Lung (tissue), 12 donors: ENCODE data around the gene IDS. TPM values are rescaled to one million over a fixed set of nuclear protein-coding genes. Genes with fewer than 3 reads are reported as not detected.
"Not testable (repeated sequence)": the region's sequence is repeated elsewhere in the genome, so short reads cannot be mapped to it uniquely, and the experiment has no call there.

Experiments
- ATAC-seq: fragments of 200-7000 bp; cut with Tn5 transposase; one replicate; pipeline ENCODE4 v1.9.1; 2020; ENCODE audit warnings: moderate number of reproducible peaks; ENCODE audit not compliant: insufficient read depth, low FRiP score
- DNase-seq, 3 donors: peaks; one replicate each; pipeline ENCODE4 v3.0.0-alpha.2; 2013 to 2017
- H3K27ac ChIP-seq, 2 donors: one replicate each; pipeline ENCODE4 v1.5.1; 2013; ENCODE audit warnings: mild to moderate bottlenecking in 2 of 2, moderate library complexity in 2 of 2, control low read depth in 1 of 2, inconsistent platforms in 1 of 2, low read depth in 1 of 2, low read length in 1 of 2
- H3K27me3 ChIP-seq, 3 donors: one replicate each; pipeline ENCODE4 v1.5.1; 2013; ENCODE audit warnings: low read length in 2 of 3; ENCODE audit not compliant: control insufficient read depth in 3 of 3, insufficient read depth in 3 of 3
- H3K36me3 ChIP-seq, 4 donors: one replicate each; pipeline ENCODE4 v1.5.1; 2013; ENCODE audit warnings: low read length in 4 of 4, mild to moderate bottlenecking in 1 of 4, moderate library complexity in 1 of 4; ENCODE audit not compliant: control insufficient read depth in 4 of 4, insufficient read depth in 4 of 4
- H3K4me1 ChIP-seq, 5 donors: one replicate each; pipeline ENCODE4 v1.5.1; 2013; ENCODE audit warnings: low read length in 5 of 5, mild to moderate bottlenecking in 2 of 5, moderate library complexity in 1 of 5; ENCODE audit not compliant: control insufficient read depth in 5 of 5, insufficient read depth in 5 of 5
- H3K4me3 ChIP-seq: one replicate; pipeline ENCODE4 v1.5.1; 2013; ENCODE audit warnings: mild to moderate bottlenecking, control low read depth, moderate library complexity
- H3K9ac ChIP-seq, 2 donors: one replicate each; pipeline ENCODE4 v1.5.1; 2013; ENCODE audit warnings: low read length in 2 of 2, control low read depth in 1 of 2; ENCODE audit not compliant: insufficient read depth in 1 of 2
- H3K9me3 ChIP-seq, 4 donors: one replicate each; pipeline ENCODE4 v1.5.1; 2013; ENCODE audit warnings: low read length in 3 of 4, mild to moderate bottlenecking in 1 of 4, moderate library complexity in 1 of 4; ENCODE audit not compliant: control insufficient read depth in 4 of 4, insufficient read depth in 3 of 4
- WGBS, 2 donors: extraction: QIAGEN DNeasy Blood & Tissue Kit; methylation state at CpG; one replicate each; pipeline ENCODE4 v1.1.7; 2013; 5-methylcytosine and 5-hydroxymethylcytosine counted together
- polyA plus RNA-seq, 2 donors: library from polyadenylated mRNA; stranded (reverse); fragments of 200-250 nt; gene quantifications; one replicate each; pipeline ENCODE4 v1.2.1, GENCODE V29; 2013
- total RNA-seq, 2 donors: library from RNA; depleted of rRNA in 1 of 2; stranded (reverse); fragments of >200 nt in 1 of 2; gene quantifications; one replicate each; pipeline ENCODE4 v1.2.1, GENCODE V29; 2014 to 2021
- TF ChIP-seq, protein P1 (sequence below): IDR thresholded peaks from 2 replicates; pipeline ENCODE4 v1.5.1; 2012; ENCODE audit warnings: mild to moderate bottlenecking; ENCODE audit errors: control extremely low read depth, extremely low read depth
- donor health status: control.
- donor health status: control.
- donor health status: Bipolar disorder and iron deficiency.
- donor health status: healthy.
- donor health status: DM: yes; HTN: yes; CAD: no.

The IDS gene
- total and polyA plus RNA-seq, 4 donors = 32.0 to 100 (median 49.2) TPM

- Histone ChIP-seq H3K27ac (no peak overlapping the region), H3K36me3 (peaks cover 0 to 7% (median 0%) of the 10 kb centered on the region in 4 donors), H3K27me3 (no peaks in the 10 kb centered on the region), H3K4me1 (no peaks in the 10 kb centered on the region), H3K9ac (no peak overlapping the region), H3K9me3 (no peaks in the 10 kb centered on the region), H3K4me3 (no peak overlapping the region)
- no peak for DNase-seq
- 67% methylated on average over 2 of the region's 2 CpGs for WGBS, 2 donors
- ATAC-seq = no peak
- TF ChIP-seq, protein P1, sequence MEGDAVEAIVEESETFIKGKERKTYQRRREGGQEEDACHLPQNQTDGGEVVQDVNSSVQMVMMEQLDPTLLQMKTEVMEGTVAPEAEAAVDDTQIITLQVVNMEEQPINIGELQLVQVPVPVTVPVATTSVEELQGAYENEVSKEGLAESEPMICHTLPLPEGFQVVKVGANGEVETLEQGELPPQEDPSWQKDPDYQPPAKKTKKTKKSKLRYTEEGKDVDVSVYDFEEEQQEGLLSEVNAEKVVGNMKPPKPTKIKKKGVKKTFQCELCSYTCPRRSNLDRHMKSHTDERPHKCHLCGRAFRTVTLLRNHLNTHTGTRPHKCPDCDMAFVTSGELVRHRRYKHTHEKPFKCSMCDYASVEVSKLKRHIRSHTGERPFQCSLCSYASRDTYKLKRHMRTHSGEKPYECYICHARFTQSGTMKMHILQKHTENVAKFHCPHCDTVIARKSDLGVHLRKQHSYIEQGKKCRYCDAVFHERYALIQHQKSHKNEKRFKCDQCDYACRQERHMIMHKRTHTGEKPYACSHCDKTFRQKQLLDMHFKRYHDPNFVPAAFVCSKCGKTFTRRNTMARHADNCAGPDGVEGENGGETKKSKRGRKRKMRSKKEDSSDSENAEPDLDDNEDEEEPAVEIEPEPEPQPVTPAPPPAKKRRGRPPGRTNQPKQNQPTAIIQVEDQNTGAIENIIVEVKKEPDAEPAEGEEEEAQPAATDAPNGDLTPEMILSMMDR = no peak
Observed at GRCh38 chrX:149531599-149531998, 26.5 kb upstream of the IDS start.

- TF ChIP-seq, protein P1 = no peak
- no peak overlapping the region for H3K9ac ChIP-seq
- peaks cover 0 to 2% (median 0%) of the 10 kb centered on the region in 4 donors for H3K9me3 ChIP-seq
- ATAC-seq = no peak
- no peak overlapping the region for H3K27ac ChIP-seq
- no peak for DNase-seq
- no peaks in the 10 kb centered on the region for H3K4me1 ChIP-seq
- H3K27me3 ChIP-seq = no peaks in the 10 kb centered on the region
- 55 to 78% methylated on average over 1 of the region's 1 CpG for WGBS, 2 donors
- no peaks in the 10 kb centered on the region for H3K36me3 ChIP-seq
- H3K4me3 ChIP-seq = no peak overlapping the region
Observed at GRCh38 chrX:149528381-149528780, 23.3 kb upstream of the IDS start.

DNA sequence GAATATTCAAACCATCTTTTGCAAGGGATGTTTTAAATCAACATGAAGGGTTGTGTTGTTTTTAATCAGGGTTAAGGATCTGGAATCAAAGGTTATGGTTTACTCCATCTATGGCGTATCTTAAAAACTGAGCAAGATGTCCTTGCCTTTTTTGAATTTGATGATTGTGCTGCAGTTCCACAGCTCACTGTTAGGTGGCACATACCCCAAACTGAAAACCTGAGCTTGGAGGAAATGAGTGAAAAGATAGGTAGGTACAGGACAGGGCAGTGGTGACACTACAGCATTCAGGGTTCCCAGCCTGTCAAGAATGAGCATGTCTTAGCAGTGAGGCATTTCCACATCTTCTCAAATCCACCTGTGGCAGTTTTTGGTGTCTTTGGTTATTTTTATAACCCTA is 22.6 kb upstream of the IDS start:
- DNase-seq = peak in 1 of 3 donors; percentile 12
- no peak overlapping the region for H3K9ac ChIP-seq
- no peak overlapping the region for H3K4me3 ChIP-seq
- WGBS, 2 donors = 60 to 79% methylated on average over 1 of the region's 1 CpG
- peaks cover 0 to 2% (median 0%) of the 10 kb centered on the region in 4 donors for H3K9me3 ChIP-seq
- H3K36me3 ChIP-seq = no peaks in the 10 kb centered on the region
- peaks cover 0 to 3% (median 0%) of the 10 kb centered on the region in 5 donors for H3K4me1 ChIP-seq
- TF ChIP-seq, protein P1 = peak; percentile 5
- no peaks in the 10 kb centered on the region for H3K27me3 ChIP-seq
- no peak for ATAC-seq
- H3K27ac ChIP-seq = no peak overlapping the region

DNA sequence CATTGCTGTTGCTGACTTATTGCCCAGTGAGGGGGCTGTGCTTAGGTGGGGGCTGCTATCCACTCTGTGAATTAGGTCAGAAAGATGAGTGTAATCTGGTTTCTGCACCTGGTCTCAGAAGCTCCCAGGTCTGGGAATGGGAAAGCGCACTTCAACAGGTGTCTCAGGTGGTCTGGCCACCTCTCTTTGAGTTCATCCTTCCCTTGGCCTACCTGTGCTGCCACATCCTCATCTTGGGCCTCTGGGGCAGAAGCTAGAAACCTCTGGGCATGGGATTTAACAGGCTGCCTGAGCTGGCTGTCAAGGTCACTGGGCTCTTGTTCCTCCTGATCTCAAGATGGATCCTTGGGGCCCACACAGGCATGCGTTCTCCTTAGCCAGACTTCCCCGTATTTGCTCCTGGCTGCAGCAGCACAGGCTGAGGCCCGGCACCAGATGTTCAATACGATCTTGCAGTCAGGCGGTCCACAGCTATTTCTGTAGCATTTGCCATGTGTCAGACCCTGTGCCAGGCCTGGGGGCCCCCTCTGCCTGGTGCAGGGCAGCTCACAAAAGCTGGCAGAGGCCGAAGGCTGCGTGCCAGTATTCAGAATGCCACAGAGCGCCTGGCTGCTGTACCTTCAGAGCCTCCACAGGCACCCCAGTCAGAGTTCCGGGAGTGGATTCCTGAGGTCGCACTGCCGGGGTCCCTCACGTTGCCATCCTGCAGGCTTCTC is 21.4 kb upstream of the IDS start:
- peak overlapping the region; percentile 11 to 64 for H3K27ac ChIP-seq
- not testable (repeated sequence) for H3K27me3 ChIP-seq, H3K4me1 ChIP-seq, H3K4me3 ChIP-seq, H3K9ac ChIP-seq, H3K9me3 ChIP-seq, DNase-seq, H3K36me3 ChIP-seq, ATAC-seq
- 73 to 86% methylated on average over 6 to 10 of the region's 13 CpGs for WGBS, 2 donors

DNA sequence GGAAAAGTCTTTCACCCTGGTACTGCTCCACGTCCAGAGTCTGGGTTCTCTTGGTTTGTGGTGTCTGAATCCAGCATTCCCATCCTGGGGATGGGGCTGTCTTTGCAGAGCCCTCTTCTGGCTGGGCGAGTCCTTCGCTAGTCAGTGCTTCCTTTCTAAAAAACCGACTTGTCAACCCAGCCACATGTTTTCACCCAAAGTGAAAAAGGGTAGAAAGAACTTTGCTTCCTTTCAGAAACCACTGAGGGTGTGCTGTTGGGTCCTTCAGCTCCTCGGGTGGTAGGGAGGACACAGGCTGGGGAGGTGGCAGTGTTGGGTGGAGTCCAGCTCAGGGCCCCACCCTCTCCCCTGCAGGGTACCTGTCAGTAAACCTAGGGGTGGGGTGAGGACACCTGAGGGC is 20.8 kb upstream of the IDS start:
- not testable (repeated sequence) for ATAC-seq, H3K27me3 ChIP-seq, H3K4me1 ChIP-seq, H3K36me3 ChIP-seq, H3K9me3 ChIP-seq, H3K4me3 ChIP-seq, H3K9ac ChIP-seq, DNase-seq
- H3K27ac ChIP-seq = peak overlapping the region; percentile 11 to 64
- 17 to 44% methylated on average over 4 to 5 of the region's 5 CpGs for WGBS, 2 donors

DNA sequence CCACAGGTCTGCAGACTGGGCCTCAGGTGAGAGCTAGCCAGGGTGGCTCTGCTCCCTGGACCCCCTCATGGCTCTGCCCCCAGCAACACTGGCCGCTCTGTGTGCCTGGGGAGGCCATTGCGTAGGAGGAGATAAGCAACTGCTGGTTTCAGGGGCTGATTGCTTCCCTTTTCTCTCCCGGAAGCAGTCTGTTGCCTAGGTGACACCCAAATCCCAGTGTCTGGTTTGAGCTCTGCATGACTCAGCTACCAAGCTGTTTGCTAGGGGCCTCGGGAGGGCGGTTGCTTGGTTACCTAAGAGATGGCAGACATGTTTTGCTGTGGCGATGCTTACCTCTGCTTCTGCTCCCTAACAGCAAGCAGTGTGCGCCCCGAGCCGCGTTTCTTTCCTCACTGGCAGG is 20.3 kb upstream of the IDS start:
- not testable (repeated sequence) for H3K36me3 ChIP-seq, H3K27ac ChIP-seq, H3K4me3 ChIP-seq, H3K27me3 ChIP-seq, H3K9ac ChIP-seq, H3K4me1 ChIP-seq, H3K9me3 ChIP-seq
- 4 to 39% methylated on average over 3 to 6 of the region's 10 CpGs for WGBS, 2 donors
- peak in 2 of 3 donors; percentile 16 to 25 for DNase-seq
- peak; percentile 68 for ATAC-seq
